GM10266 (cell line): Measurements from ENCODE around the gene CRYGN.

Experiments used
- DNase-seq: peaks from one replicate; pipeline ENCODE4 v3.0.0; 2012; ENCODE audit errors: extremely low spot score
- CTCF ChIP-seq: IDR thresholded peaks from 2 replicates; pipeline ENCODE4 v1.5.1; 2012; ENCODE audit warnings: mild to moderate bottlenecking, low read depth; ENCODE audit not compliant: control insufficient read depth, insufficient read depth; ENCODE audit errors: missing control alignments

CRYGN gene

GRCh38 chr7:151392426-151392825, 47.5 kb downstream of the CRYGN start:
- TF ChIP-seq CTCF = no peak

GRCh38 chr7:151392002-151392401, 47.9 kb downstream of the CRYGN start:
- TF ChIP-seq CTCF = no peak
- DNase-seq = no peak

More at GRCh38 chr7:151392426-151392825, 47.5 kb downstream of the CRYGN start:
- DNase-seq = no peak

- no peak for TF ChIP-seq CTCF
These were observed 48.6 kb downstream of the CRYGN start for GRCh38 chr7:151391358-151391730.

GRCh38 chr7:151390598-151391357, 49.2 kb downstream of the CRYGN start:
- no peak for TF ChIP-seq CTCF
- DNase-seq = no peak

More at GRCh38 chr7:151391358-151391730, 48.6 kb downstream of the CRYGN start:
- DNase-seq = no peak

- no peak for TF ChIP-seq CTCF
- DNase-seq = no peak
These were observed 50.0 kb downstream of the CRYGN start for GRCh38 chr7:151389768-151390597.

- no peak for TF ChIP-seq CTCF
- no peak for DNase-seq
These were observed 50.7 kb downstream of the CRYGN start for GRCh38 chr7:151389096-151389767.
